GM04503 (cell line): Measurements from ENCODE around the gene EPB41L2.

Experiments used
- DNase-seq: peaks from one replicate; pipeline ENCODE4 v3.0.0-alpha.2; 2012; ENCODE audit warnings: low read depth

Gene EPB41L2

DNA sequence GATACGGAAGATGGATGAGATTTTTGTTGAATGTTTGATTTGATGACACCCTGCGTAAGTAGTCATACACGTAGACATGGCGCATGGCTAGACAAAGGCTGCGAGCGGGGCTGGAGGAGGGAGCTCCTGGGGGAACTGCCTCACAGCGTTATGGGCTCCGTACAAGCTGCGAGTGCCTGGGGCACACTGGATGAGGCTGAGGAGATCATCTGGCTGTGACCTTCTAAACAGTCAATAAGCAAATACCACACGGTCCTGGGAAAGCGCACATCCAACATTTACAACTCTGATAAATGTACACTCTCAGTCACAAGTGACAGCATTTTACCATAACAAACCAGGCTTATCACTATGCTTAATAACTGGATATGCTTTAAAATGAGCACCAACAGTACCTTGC lies 198.7 kb downstream of the EPB41L2 start:
- no peak for DNase-seq

- DNase-seq, result no peak
Observed at GRCh38 chr6:130863415-130864230, 199.4 kb downstream of the EPB41L2 start.

DNA sequence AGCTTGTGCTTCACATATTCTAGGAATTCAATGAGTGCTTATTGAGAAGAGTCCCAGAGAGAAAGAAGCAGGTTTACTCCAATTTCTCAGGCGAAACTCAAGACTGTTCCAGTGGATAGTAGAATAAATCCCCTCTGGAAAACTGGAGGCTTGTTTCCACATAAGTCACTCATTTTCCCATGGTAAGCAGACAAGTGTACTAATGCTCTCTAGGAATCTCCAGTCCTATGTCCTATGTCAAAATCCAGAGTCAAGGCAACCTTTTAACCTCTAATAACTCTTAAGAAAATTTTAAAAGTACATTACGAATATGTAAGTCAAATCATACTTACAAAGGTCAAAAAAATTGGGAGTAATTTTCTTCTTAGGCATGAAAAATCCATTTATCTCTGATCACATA lies 200.7 kb downstream of the EPB41L2 start:
- no peak for DNase-seq

- DNase-seq, result no peak
Observed at GRCh38 chr6:130859161-130859867, 203.7 kb downstream of the EPB41L2 start.

DNA sequence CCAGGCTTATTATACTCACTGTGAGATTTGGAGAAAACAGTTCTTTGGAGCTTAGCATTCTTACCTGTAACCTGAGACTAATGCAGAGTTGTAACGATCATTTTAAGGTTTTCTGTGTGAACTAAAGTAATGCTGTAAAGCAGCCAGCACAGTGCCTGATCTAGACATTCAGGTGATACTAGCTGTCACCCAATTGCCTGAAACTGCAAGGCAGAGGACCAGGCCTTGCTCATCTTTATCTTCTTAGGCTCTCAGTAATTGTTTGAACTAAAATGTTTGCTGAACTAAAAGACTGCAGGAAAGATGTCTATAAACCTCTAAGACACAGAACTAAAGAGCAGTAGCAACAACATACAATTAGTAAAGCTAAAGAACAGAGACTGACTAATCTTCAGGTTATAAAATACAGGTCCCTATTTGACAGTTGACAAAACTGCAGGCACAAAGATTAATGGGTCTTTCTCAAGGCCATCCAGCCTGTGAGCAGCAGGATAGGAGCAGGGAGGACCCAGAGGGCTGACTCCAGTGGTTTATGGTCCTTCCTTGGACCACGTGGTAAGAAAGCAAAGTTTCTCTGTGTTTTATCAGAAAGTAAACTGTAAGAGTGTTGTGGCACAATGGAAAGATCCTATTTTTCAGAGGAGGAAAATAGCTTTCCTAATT lies 204.4 kb downstream of the EPB41L2 start:
- no peak for DNase-seq

GRCh38 chr6:130858054-130858453 lies 205.0 kb downstream of the EPB41L2 start:
- no peak for DNase-seq

- peak; percentile 28 for DNase-seq
Observed at GRCh38 chr6:130853555-130854183, 209.4 kb downstream of the EPB41L2 start.

GRCh38 chr6:130852844-130853554 lies 210.0 kb downstream of the EPB41L2 start:
- no peak for DNase-seq

DNA sequence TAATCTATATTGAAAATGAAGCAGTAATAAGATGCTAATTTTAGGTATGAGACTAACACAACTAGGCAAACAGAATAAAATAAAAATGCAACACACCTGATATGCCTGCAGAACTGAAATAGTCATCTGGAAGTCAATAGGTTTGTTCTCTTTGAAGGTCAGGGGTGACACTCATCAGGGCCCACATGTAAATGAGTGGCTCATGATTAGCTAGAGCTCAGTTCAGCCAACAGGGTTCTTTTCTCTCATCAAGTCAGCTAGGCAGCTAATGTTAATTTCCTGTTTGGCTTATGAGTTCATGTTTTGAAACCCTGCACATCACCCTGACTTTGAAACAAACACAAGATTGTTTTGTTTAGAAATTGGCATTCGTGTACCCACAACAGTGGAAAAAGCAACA lies 212.0 kb downstream of the EPB41L2 start:
- no peak for DNase-seq

DNA sequence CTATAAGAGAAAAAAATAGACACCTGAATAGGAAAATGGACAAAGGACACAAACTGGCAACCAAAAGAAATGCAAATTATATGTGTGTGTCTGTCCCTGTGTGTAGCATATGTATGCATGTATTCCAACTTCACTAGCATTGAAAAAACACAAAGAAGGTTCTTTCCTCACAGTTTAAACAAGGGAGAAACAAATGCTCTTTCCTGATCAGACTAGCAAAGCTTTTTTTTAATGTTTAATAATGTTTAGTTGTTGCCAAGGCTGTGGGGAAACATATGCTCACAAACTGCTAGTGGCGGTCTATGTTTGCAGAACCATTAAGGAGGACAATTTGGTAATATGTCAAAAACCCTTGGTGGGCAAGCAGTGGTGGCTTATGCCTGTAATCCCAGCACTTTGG lies 213.5 kb downstream of the EPB41L2 start:
- no peak for DNase-seq

GRCh38 chr6:130848945-130849344 lies 214.1 kb downstream of the EPB41L2 start:
- DNase-seq, result no peak

DNA sequence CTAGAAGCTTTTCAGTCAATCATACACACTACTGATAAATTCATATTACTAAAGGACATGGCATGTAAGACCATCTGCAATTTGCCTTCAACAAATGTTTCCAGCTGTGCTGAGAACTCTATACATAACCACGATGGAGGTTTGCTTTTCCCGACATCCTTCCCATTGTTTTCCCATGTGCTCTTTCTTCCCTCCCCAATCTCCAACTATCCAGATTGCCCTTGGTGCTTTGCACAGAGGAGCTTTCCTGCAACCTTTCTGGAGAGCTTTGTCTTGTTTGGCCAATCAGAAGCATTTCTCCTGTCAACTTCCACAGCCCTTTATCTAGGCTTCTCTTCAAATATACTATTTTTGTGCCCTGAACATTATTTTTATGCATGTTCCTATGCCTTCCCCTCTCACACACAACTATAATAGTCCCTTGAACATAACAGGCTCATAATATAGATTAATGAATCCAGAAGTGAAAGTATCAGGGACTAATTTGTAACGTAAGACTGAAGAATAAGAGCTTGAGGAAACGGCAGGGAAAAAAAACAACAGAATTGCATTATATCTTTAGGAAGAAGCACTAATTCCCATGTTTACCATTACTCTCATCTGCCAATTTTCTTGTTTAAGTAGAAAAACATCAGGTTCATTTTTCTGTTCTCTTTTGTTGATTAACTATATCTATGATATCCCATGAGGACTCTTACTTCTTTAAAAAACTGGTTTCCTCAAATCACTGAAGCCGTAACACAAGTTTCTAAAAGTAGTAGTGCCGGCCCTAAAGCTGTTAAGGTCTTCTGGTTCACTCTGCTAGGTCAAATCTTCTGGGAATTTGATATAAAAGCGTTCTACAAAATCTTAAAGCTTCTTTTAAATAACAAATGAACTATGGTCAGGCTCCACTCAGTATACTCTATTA lies 215.8 kb downstream of the EPB41L2 start:
- DNase-seq, result no peak

GRCh38 chr6:130846501-130846900 lies 216.5 kb downstream of the EPB41L2 start:
- no peak for DNase-seq

DNA sequence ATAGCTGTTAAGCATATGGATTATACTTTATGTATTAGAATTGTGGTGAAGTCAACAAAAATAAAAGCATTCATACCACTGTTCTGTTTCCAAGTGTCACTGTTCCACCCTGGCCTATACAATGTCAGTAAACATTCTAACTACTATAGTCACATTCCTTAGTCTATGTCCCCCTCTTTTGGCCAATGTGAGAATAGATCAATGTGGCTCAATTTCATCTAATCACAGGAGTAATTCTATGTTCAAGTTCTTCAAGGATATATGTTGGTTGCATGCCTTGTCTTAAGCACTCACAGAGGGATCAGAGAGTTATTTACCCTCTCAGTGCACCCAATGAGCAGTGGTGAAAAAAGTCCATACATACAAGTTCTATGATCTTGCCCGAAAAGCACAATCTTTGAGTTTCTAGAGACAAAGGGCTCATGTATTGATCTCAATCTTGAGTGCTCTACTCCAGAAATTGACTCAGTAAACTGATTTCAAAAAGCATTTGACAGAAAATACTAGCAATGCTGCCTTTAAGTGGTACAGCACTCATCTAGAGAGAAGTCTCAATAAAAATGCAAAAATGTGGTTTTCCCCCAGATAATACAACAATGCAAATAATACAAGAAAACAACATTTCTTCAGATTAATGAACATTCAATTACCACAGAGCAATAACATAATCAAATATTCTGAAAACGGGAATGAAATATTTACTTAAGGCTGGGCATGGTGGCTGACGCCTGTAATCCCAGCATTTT lies 219.3 kb downstream of the EPB41L2 start:
- no peak for DNase-seq

GRCh38 chr6:130841128-130841728 lies 221.8 kb downstream of the EPB41L2 start:
- DNase-seq, result no peak

DNA sequence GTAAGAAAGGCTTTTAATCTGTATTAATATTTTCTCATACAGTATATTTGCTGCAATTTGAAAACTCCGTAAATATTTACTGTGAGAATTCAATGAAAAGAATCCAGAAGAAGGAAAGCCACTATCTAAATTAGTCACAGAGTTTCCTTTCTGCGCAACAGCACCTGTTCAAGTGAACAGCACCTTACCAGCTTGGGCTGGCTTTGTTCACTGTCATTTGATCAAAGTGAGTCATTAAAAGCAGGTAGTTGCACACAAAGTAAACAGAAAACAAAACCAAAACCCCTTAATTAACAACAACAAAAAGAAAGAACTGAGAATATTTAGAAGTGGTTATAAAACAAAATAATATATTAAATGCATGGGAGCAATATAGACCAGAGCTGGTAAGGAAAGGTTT lies 223.0 kb downstream of the EPB41L2 start:
- no peak for DNase-seq

- no peak for DNase-seq
Observed at GRCh38 chr6:130839379-130839778, 223.7 kb downstream of the EPB41L2 start.

GRCh38 chr6:130838951-130839350 lies 224.1 kb downstream of the EPB41L2 start:
- DNase-seq, result no peak

DNA sequence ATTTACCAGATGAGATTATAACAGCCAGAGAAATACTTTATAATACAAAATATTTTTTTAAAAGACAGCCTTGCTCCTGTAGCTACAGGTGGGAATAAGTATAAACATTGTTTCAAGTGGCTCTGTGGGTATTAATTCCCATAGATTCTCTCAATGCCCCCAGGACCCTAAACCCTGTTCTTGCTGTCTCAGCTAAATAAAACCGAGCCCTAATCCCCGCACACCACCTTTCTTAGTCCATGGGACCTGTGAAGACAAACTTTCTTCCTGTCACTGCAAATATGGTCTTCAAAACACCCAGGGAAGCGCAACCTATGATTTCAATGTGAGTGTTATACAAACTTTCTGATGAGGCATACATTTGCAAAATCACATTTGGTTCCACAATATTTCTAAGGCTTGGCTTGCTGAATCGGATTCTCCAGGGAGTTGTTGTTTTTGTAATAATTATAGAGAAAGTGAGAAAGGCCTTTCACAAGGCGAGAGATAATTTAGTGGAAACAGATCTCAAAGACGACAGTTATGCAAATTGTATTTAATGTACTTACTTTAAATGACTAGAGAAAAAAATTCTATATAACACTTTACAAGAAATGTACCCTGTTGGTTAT lies 224.7 kb downstream of the EPB41L2 start:
- no peak for DNase-seq
